ENCODE measurements around the gene CDH22. TPM values are rescaled to one million over a fixed set of nuclear protein-coding genes. Genes with fewer than 3 reads are reported as not detected.

Gene CDH22
- total RNA-seq, 1 donor from 2014 or later: 0.13 TPM

GRCh38 chr20:46191611-46192010 is 116.7 kb downstream of the CDH22 start:
- TF ChIP-seq CTCF (IDR thresholded peaks at IDR 0.05): no peak
- TF ChIP-seq EZH2phosphoT487 (IDR thresholded peaks at IDR 0.05): no peak
- TF ChIP-seq EZH2 (IDR thresholded peaks at IDR 0.05): no peak
- Histone ChIP-seq H3K9ac (no peak overlapping the region), H3K36me3 (no peaks in the 10 kb centered on the region), H4K20me1 (ENCODE audit: low read depth) (no peaks in the 10 kb centered on the region), H3K4me1 (peaks cover 17% of the 10 kb centered on the region), H3K4me2 (no peak overlapping the region), H3K27ac (no peak overlapping the region), H3K4me3 (no peak overlapping the region), H3K27me3 (no peaks in the 10 kb centered on the region), H3K9me3 (ENCODE audit: low read depth) (no peaks in the 10 kb centered on the region), H3K79me2 (ENCODE audit: low read depth) (no peaks in the 10 kb centered on the region), H3F3A (ENCODE audit: low read depth) (no peaks in the 10 kb centered on the region), H2AFZ (replicated peaks) (no peak overlapping the region)
- Mint-ChIP-seq H3K4me1 (peaks cover 17% of the 10 kb centered on the region), H3K27me3 (ENCODE audit: insufficient read depth, low read depth) (peaks cover 15% of the 10 kb centered on the region), H3K9me3 (no peaks in the 10 kb centered on the region), H3K27ac (no peak overlapping the region), H3K4me3 (no peak overlapping the region), H3K36me3 (no peaks in the 10 kb centered on the region)
- no peak for DNase-seq (ENCODE audit: low spot score)

- peak overlapping the region; percentile 85 for H3K27ac Mint-ChIP-seq
- no peaks in the 10 kb centered on the region for H3K79me2 ChIP-seq (ENCODE audit: low read depth)
These were observed 117.1 kb downstream of the CDH22 start for GRCh38 chr20:46191168-46191540.

GRCh38 chr20:46190478-46191167 is 117.7 kb downstream of the CDH22 start:
- TF ChIP-seq CTCF (IDR thresholded peaks at IDR 0.05) (no peak), EZH2phosphoT487 (IDR thresholded peaks at IDR 0.05) (no peak), EZH2 (IDR thresholded peaks at IDR 0.05) (no peak)
- Histone ChIP-seq H3K36me3 (no peaks in the 10 kb centered on the region), H3K9ac (no peak overlapping the region), H4K20me1 (ENCODE audit: low read depth) (no peaks in the 10 kb centered on the region), H3F3A (ENCODE audit: low read depth) (no peaks in the 10 kb centered on the region), H3K27me3 (no peaks in the 10 kb centered on the region), H3K4me2 (no peak overlapping the region), H2AFZ (replicated peaks) (no peak overlapping the region), H3K9me3 (ENCODE audit: low read depth) (no peaks in the 10 kb centered on the region), H3K4me1 (peaks cover 17% of the 10 kb centered on the region), H3K79me2 (ENCODE audit: low read depth) (no peaks in the 10 kb centered on the region), H3K27ac (no peak overlapping the region), H3K4me3 (no peak overlapping the region)
- H3K9me3 Mint-ChIP-seq: no peaks in the 10 kb centered on the region
- DNase-seq (ENCODE audit: low spot score): no peak
- no peak overlapping the region for H3K4me3 Mint-ChIP-seq
- peaks cover 17% of the 10 kb centered on the region for H3K27me3 Mint-ChIP-seq (ENCODE audit: insufficient read depth, low read depth)
- H3K36me3 Mint-ChIP-seq: no peaks in the 10 kb centered on the region
- peaks cover 17% of the 10 kb centered on the region for H3K4me1 Mint-ChIP-seq
- H3K27ac Mint-ChIP-seq: peak overlapping the region; percentile 85

More at GRCh38 chr20:46191168-46191540, 117.1 kb downstream of the CDH22 start:
- no peaks in the 10 kb centered on the region for H3K36me3 ChIP-seq
- H3K27ac ChIP-seq: no peak overlapping the region
- no peak for TF ChIP-seq EZH2phosphoT487 (IDR thresholded peaks at IDR 0.05)
- TF ChIP-seq EZH2 (IDR thresholded peaks at IDR 0.05): no peak
- no peak for TF ChIP-seq CTCF (IDR thresholded peaks at IDR 0.05)
- H3K9me3 ChIP-seq (ENCODE audit: low read depth): no peaks in the 10 kb centered on the region
- no peaks in the 10 kb centered on the region for H3K27me3 ChIP-seq
- H3K4me3 ChIP-seq: no peak overlapping the region
- H3K4me1 ChIP-seq: peaks cover 17% of the 10 kb centered on the region
- H3F3A ChIP-seq (ENCODE audit: low read depth): no peaks in the 10 kb centered on the region
- no peaks in the 10 kb centered on the region for H3K9me3 Mint-ChIP-seq
- peaks cover 17% of the 10 kb centered on the region for H3K4me1 Mint-ChIP-seq
- no peak overlapping the region for H3K4me3 Mint-ChIP-seq
- DNase-seq (ENCODE audit: low spot score): no peak
- peaks cover 17% of the 10 kb centered on the region for H3K27me3 Mint-ChIP-seq (ENCODE audit: insufficient read depth, low read depth)
- H3K4me2 ChIP-seq: no peak overlapping the region
- H3K9ac ChIP-seq: no peak overlapping the region
- H3K36me3 Mint-ChIP-seq: no peaks in the 10 kb centered on the region
- H4K20me1 ChIP-seq (ENCODE audit: low read depth): no peaks in the 10 kb centered on the region
- H2AFZ ChIP-seq (replicated peaks): no peak overlapping the region
